Loucy (cell line): Measurements from ENCODE around the gene TNNI3K.

Experiments used
- CTCF ChIP-seq: fragments of 200-600 bp; sonication (generic); conservative IDR thresholded peaks from 2 replicates; pipeline ENCODE4 v1.5.1; 2014; ENCODE audit warnings: mild to moderate bottlenecking, antibody characterized with exemption, low read length
- EZH2phosphoT487 ChIP-seq: fragments of 200-600 bp; IDR thresholded peaks from 2 replicates; pipeline ENCODE4 v1.6.1; 2018; ENCODE audit warnings: antibody characterized with exemption, mild to moderate bottlenecking, moderate library complexity, borderline replicate concordance

GRCh38 chr1:74392840-74393239 is 157.7 kb downstream of the TNNI3K start:
- no peak for TF ChIP-seq CTCF
- TF ChIP-seq EZH2phosphoT487: no peak
